BLaER1 treated with 17β-estradiol and CSF1 and Interleukin-3, amounts not matched to agents 10 nM and 100 nM (cell line): ENCODE measurements around the gene EAF1.
"Not testable (repeated sequence)": the region's sequence is repeated elsewhere in the genome, so short reads cannot be mapped to it uniquely, and the experiment has no call there.

Experiments used
- H3K27ac ChIP-seq, 11 experiments: shearing (Covaris generic); formaldehyde crosslinking; 2 replicates each; pipeline ENCODE4 v1.8.1; 2022
- H3K27me3 ChIP-seq, 11 experiments: shearing (Covaris generic); formaldehyde crosslinking; 2 replicates each; pipeline ENCODE4 v1.8.1; 2022
- H3K36me3 ChIP-seq, 11 experiments: shearing (Covaris generic); formaldehyde crosslinking; 2 replicates each; pipeline ENCODE4 v1.8.1; 2022
- H3K4me1 ChIP-seq, 10 experiments: shearing (Covaris generic); formaldehyde crosslinking; 2 replicates each; pipeline ENCODE4 v1.8.1; 2022
- H3K4me2 ChIP-seq, 11 experiments: shearing (Covaris generic); formaldehyde crosslinking; 2 replicates each; pipeline ENCODE4 v1.8.1; 2022
- H3K4me3 ChIP-seq, 10 experiments: shearing (Covaris generic); formaldehyde crosslinking; 2 replicates each; pipeline ENCODE4 v1.8.1; 2022
- H3K9ac ChIP-seq, 11 experiments: shearing (Covaris generic); formaldehyde crosslinking; 2 replicates each; pipeline ENCODE4 v1.8.1; 2022
- H3K9me3 ChIP-seq, 11 experiments: shearing (Covaris generic); formaldehyde crosslinking; replicated peaks in 1 of 11; 2 replicates each; pipeline ENCODE4 v1.8.1; 2022
- H4K20me1 ChIP-seq, 11 experiments: shearing (Covaris generic); formaldehyde crosslinking; 2 replicates each; pipeline ENCODE4 v1.8.1; 2022
- Cebpa-rat ChIP-seq, 11 experiments: shearing (Covaris generic); IDR thresholded peaks; 2 replicates each; pipeline ENCODE4 v1.8.1; 2022

Gene EAF1

DNA sequence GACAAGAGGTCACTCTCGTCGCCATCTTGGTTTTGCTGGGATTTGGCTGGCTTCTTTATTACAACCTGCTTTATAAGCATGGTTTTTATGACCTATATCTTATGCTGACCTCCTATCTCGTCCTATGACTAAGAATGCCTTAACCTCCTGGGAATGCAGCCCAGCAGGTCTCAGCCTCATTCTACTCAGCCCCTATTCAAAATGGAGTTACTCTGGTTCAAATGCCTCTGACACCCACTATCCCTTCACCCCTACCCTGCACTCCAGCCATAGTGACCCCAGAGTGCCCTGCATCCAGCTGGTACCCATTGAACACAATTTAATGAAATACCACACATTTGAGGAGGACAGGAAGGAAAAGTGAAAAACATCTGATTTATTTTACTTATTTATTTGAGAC lies 23.4 kb upstream of the EAF1 start:
- Histone ChIP-seq H3K4me1 (peaks cover 0 to 55% (median 0%) of the 10 kb centered on the region in 10 experiments; a peak in 8 of 20 replicates), H3K4me3 (no peak overlapping the region), H4K20me1 (no peaks in the 10 kb centered on the region), H3K9me3 (no peaks in the 10 kb centered on the region), H3K27me3 (no peaks in the 10 kb centered on the region), H3K36me3 (peaks cover 0 to 16% (median 4%) of the 10 kb centered on the region in 11 experiments; a peak in 9 of 22 replicates), H3K27ac (no peak overlapping the region), H3K4me2 (peak overlapping the region in 2 of 11 experiments; percentile 17 to 54; a peak in 3 of 22 replicates), H3K9ac (no peak overlapping the region)
- TF ChIP-seq Cebpa-rat (IDR thresholded peaks at IDR 0.05): no peak

DNA sequence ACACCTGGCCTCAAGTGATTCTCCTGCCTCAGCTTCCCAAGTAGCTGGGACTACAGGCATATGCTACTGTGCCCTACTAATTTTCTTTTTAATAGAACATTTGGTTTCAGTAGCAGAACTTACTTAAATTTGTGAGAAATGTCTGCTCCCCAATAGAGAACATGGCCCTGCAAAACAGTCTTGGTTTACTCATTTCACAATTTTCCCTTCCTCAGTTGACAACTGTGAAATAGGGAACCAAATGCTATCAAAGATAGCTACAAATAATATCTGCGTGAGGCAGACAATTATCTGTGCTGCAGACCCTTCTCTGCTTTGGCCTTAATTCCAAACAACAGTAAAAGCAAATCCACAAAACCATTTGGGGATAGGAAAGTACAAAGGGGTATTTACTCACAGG lies 22.6 kb upstream of the EAF1 start:
- no peak for TF ChIP-seq Cebpa-rat (IDR thresholded peaks at IDR 0.05)

GRCh38 chr3:15405448-15406050 lies 21.8 kb upstream of the EAF1 start:
- H3K27ac ChIP-seq: no peak overlapping the region
- no peak overlapping the region for H3K9ac ChIP-seq
- peaks cover 3 to 30% (median 18%) of the 10 kb centered on the region in 11 experiments; a peak in 20 of 22 replicates for H3K36me3 ChIP-seq
- no peaks in the 10 kb centered on the region for H3K27me3 ChIP-seq
- peaks cover 0 to 66% (median 3%) of the 10 kb centered on the region in 10 experiments; a peak in 9 of 20 replicates for H3K4me1 ChIP-seq
- no peak overlapping the region; a peak in 1 of 22 replicates for H3K4me2 ChIP-seq
- H3K9me3 ChIP-seq: no peaks in the 10 kb centered on the region
- no peak for TF ChIP-seq Cebpa-rat (IDR thresholded peaks at IDR 0.05)
- no peak overlapping the region for H3K4me3 ChIP-seq
- H4K20me1 ChIP-seq: no peaks in the 10 kb centered on the region

More for the DNA sequence above, 22.6 kb upstream of the EAF1 start:
- no peak overlapping the region; a peak in 1 of 22 replicates for H3K9ac ChIP-seq
- 0 out of 22 replicates have a peak overlapping the region, but pooled peaks of 1 of the 11 experiments have one; percentile 3 for H3K27ac ChIP-seq
- H3K4me2 ChIP-seq: peak overlapping the region in 4 of 11 experiments; percentile 15 to 54 (median 34); a peak in 7 of 22 replicates
- H3K36me3 ChIP-seq: peaks cover 0 to 22% (median 12%) of the 10 kb centered on the region in 11 experiments; a peak in 15 of 22 replicates
- no peaks in the 10 kb centered on the region for H3K9me3 ChIP-seq
- no peak overlapping the region for H3K4me3 ChIP-seq
- H3K4me1 ChIP-seq: peaks cover 0 to 63% (median 3%) of the 10 kb centered on the region in 10 experiments; a peak in 9 of 20 replicates
- no peaks in the 10 kb centered on the region for H4K20me1 ChIP-seq
- H3K27me3 ChIP-seq: no peaks in the 10 kb centered on the region

- H3K4me2 ChIP-seq: peak overlapping the region in 5 of 11 experiments; percentile 3 to 88 (median 70); a peak in 8 of 22 replicates
- peak overlapping the region in 1 of 10 experiments; percentile 11; a peak in 1 of 20 replicates for H3K4me3 ChIP-seq
- peak in 2 of 11 experiments; percentile 56 to 77; a peak in 5 of 22 replicates for TF ChIP-seq Cebpa-rat (IDR thresholded peaks at IDR 0.05)
- no peaks in the 10 kb centered on the region for H4K20me1 ChIP-seq
- H3K9ac ChIP-seq: peak overlapping the region in 3 of 11 experiments; percentile 30 to 63 (median 36); a peak in 5 of 22 replicates
- H3K4me1 ChIP-seq: peaks cover 0 to 46% (median 3%) of the 10 kb centered on the region in 10 experiments; a peak in 9 of 20 replicates
- H3K27ac ChIP-seq: peak overlapping the region in 4 of 11 experiments; percentile 58 to 87 (median 73); a peak in 8 of 22 replicates
- no peaks in the 10 kb centered on the region for H3K9me3 ChIP-seq
- peaks cover 40 to 67% (median 48%) of the 10 kb centered on the region in 11 experiments for H3K36me3 ChIP-seq
- no peaks in the 10 kb centered on the region for H3K27me3 ChIP-seq
These were observed 18.2 kb upstream of the EAF1 start for GRCh38 chr3:15409239-15409638.

DNA sequence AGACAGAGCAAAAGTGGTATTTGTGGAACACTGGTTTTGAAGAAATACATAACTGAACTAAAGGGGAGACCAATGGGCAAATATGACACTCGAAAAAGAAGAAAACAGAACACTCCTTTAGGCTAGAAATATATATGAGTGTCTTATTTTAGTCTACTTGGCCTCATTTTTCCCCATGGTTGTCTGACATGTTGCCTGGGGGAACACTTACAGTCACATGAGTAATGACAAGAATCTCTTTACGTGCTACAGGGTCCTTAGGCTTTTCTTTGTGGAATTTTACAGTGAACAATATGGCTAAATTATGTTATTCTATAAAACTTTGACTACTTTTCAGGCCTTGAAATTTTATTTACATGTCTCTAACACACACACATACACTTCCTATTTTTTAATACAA lies 17.6 kb upstream of the EAF1 start:
- no peak overlapping the region for H3K9ac ChIP-seq
- no peak overlapping the region for H3K4me3 ChIP-seq
- H3K9me3 ChIP-seq: no peaks in the 10 kb centered on the region
- no peaks in the 10 kb centered on the region for H3K27me3 ChIP-seq
- H3K4me1 ChIP-seq: peaks cover 0 to 41% (median 3%) of the 10 kb centered on the region in 10 experiments; a peak in 9 of 20 replicates
- no peak for TF ChIP-seq Cebpa-rat (IDR thresholded peaks at IDR 0.05)
- no peaks in the 10 kb centered on the region for H4K20me1 ChIP-seq
- peak overlapping the region in 4 of 11 experiments; percentile 19 to 88 (median 78); a peak in 8 of 22 replicates for H3K4me2 ChIP-seq
- peak overlapping the region in 4 of 11 experiments; percentile 58 to 87 (median 73); a peak in 7 of 22 replicates for H3K27ac ChIP-seq
- peaks cover 45 to 72% (median 53%) of the 10 kb centered on the region in 11 experiments for H3K36me3 ChIP-seq

GRCh38 chr3:15410966-15411365 lies 16.4 kb upstream of the EAF1 start:
- not testable (repeated sequence) for H3K27me3 ChIP-seq, H3K9me3 ChIP-seq, H4K20me1 ChIP-seq, H3K4me2 ChIP-seq, H3K4me3 ChIP-seq, H3K9ac ChIP-seq
- peaks cover 57 to 84% (median 65%) of the 10 kb centered on the region in 11 experiments for H3K36me3 ChIP-seq
- peak overlapping the region in 1 of 11 experiments; percentile 3; a peak in 1 of 22 replicates for H3K27ac ChIP-seq
- peaks cover 0 to 33% (median 3%) of the 10 kb centered on the region in 10 experiments; a peak in 9 of 20 replicates for H3K4me1 ChIP-seq

GRCh38 chr3:15420871-15421270 lies 6.5 kb upstream of the EAF1 start:
- H3K9ac ChIP-seq: no peak overlapping the region
- peaks cover 0 to 14% (median 10%) of the 10 kb centered on the region in 10 experiments; a peak in 18 of 20 replicates for H3K4me1 ChIP-seq
- TF ChIP-seq Cebpa-rat (IDR thresholded peaks at IDR 0.05): no peak
- no peaks in the 10 kb centered on the region for H3K27me3 ChIP-seq
- H3K36me3 ChIP-seq: peaks cover 58 to 98% (median 76%) of the 10 kb centered on the region in 11 experiments
- no peak overlapping the region for H3K27ac ChIP-seq
- peaks cover 0 to 4% (median 0%) of the 10 kb centered on the region in 11 experiments; a peak in 2 of 22 replicates for H4K20me1 ChIP-seq
- H3K4me2 ChIP-seq: no peak overlapping the region
- no peaks in the 10 kb centered on the region for H3K9me3 ChIP-seq
- H3K4me3 ChIP-seq: no peak overlapping the region

DNA sequence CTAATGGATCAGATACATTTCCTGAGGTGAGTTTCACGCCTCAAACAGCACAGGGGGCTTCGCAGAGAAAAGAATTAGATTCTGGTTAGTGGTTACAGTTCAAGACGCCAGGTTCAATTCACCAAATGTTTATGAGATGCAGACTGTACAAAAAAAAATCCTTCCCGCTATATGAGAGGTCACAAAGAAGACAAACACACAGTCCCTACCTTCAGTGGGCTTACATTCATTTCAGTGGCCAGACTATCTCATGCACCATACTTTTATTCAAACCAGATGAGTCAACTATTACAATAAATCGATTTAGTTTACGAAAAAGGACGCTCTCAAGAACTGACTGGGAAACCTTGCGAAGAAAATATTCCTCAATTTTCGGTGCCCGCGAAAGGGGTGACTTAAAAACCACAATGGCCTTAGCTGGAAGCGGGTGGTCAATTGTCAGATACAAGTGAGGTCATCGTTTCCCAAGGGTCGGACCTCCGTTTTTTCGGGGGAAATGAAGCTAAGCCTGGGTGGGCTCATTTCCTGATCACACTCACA lies 749 bp upstream of the EAF1 start:
- Histone ChIP-seq H3K4me1 (peaks cover 24 to 51% (median 45%) of the 10 kb centered on the region in 10 experiments), H3K9me3 (no peaks in the 10 kb centered on the region), H4K20me1 (peaks cover 21 to 36% (median 33%) of the 10 kb centered on the region in 11 experiments; a peak in 20 of 22 replicates), H3K9ac (peak overlapping the region; percentile 80 to 98 (median 90)), H3K36me3 (peaks cover 50 to 68% (median 57%) of the 10 kb centered on the region in 11 experiments), H3K27me3 (no peaks in the 10 kb centered on the region), H3K27ac (peak overlapping the region; percentile 78 to 96 (median 91)), H3K4me3 (peak overlapping the region; percentile 72 to 97 (median 90)), H3K4me2 (peak overlapping the region; percentile 79 to 97 (median 87))
- no peak for TF ChIP-seq Cebpa-rat (IDR thresholded peaks at IDR 0.05)

GRCh38 chr3:15427981-15428380 lies 583 bp downstream of the EAF1 start:
- Histone ChIP-seq H4K20me1 (peaks cover 21 to 49% (median 39%) of the 10 kb centered on the region in 11 experiments; a peak in 20 of 22 replicates), H3K9me3 (no peaks in the 10 kb centered on the region), H3K9ac (peak overlapping the region; percentile 80 to 98 (median 90)), H3K27ac (peak overlapping the region; percentile 78 to 96 (median 91)), H3K4me2 (peak overlapping the region; percentile 79 to 97 (median 91)), H3K4me3 (peak overlapping the region; percentile 72 to 97 (median 90)), H3K36me3 (peaks cover 48 to 68% (median 57%) of the 10 kb centered on the region in 11 experiments), H3K27me3 (no peaks in the 10 kb centered on the region), H3K4me1 (peaks cover 24 to 56% (median 45%) of the 10 kb centered on the region in 10 experiments)
- no peak for TF ChIP-seq Cebpa-rat (IDR thresholded peaks at IDR 0.05)
